OCI-LY7 (cell line): ENCODE results near the gene DHRSX. TPM values are rescaled to one million over a fixed set of nuclear protein-coding genes. Genes with fewer than 3 reads are reported as not detected.
"Not testable (repeated sequence)": the region's sequence is repeated elsewhere in the genome, so short reads cannot be mapped to it uniquely, and the experiment has no call there.

Experiments used
- BruUV-seq: library from RNA; stranded (reverse); fragments of 400-500 nt; replicated peaks from 2 replicates; lab custom pipeline; 2021; lab: Mats Ljungman, UMichigan
- CTCF ChIA-PET: fragments of 300-600 bp; sonication (Branson Sonifier 250); formaldehyde crosslinking; loops from one replicate; lab custom pipeline; 2022; ENCODE audit warnings: antibody characterized with exemption; ENCODE audit not compliant: unreplicated experiment; lab: Charles Lee
- POLR2A ChIA-PET: fragments of 300-600 bp; sonication (Branson Sonifier 250); formaldehyde crosslinking; loops from one replicate; lab custom pipeline; 2022; ENCODE audit warnings: antibody characterized with exemption; lab: Charles Lee
- DNase-seq: peaks from one replicate; pipeline ENCODE4 v3.0.0-alpha.2; 2015; ENCODE audit warnings: low spot score
- H2AFZ ChIP-seq: fragments of 200-600 bp; sonication (generic), shearing (Covaris generic); 2 replicates; pipeline ENCODE4 v1.6.1; 2014; ENCODE audit warnings: mild to moderate bottlenecking, antibody characterized with exemption, low read length, moderate library complexity
- H3K27ac ChIP-seq: fragments of 200-600 bp; sonication (generic); 2 replicates; pipeline ENCODE4 v1.5.1; 2014; ENCODE audit warnings: mixed run types, low read depth, mild to moderate bottlenecking, moderate library complexity, low read length, inconsistent platforms; ENCODE audit not compliant: poor library complexity, severe bottlenecking
- H3K36me3 ChIP-seq: fragments of 200-600 bp; sonication (generic); 2 replicates; pipeline ENCODE4 v1.6.1; 2014; ENCODE audit warnings: mild to moderate bottlenecking, antibody characterized with exemption, low read length, moderate library complexity, mixed read lengths; ENCODE audit not compliant: insufficient read depth
- H3K4me1 ChIP-seq: fragments of 200-600 bp; sonication (generic); 2 replicates; pipeline ENCODE4 v1.5.1; 2014; ENCODE audit warnings: mild to moderate bottlenecking, low read length; ENCODE audit not compliant: insufficient read depth, poor library complexity, severe bottlenecking
- H3K4me2 ChIP-seq: fragments of 200-600 bp; sonication (generic); 2 replicates; pipeline ENCODE4 v1.6.1; 2014; ENCODE audit warnings: mild to moderate bottlenecking, low read length
- H3K4me3 ChIP-seq: fragments of 200-600 bp; sonication (generic); 2 replicates; pipeline ENCODE4 v1.5.1; 2014; ENCODE audit warnings: mild to moderate bottlenecking, low read depth, low read length; ENCODE audit not compliant: poor library complexity, severe bottlenecking
- H3K79me2 ChIP-seq: fragments of 200-600 bp; sonication (generic); 2 replicates; pipeline ENCODE4 v1.6.1; 2016; ENCODE audit warnings: low read depth, mild to moderate bottlenecking, low read length, moderate library complexity, mixed read lengths; ENCODE audit not compliant: insufficient read depth
- H3K9me2 ChIP-seq: fragments of 200-600 bp; sonication (generic); 2 replicates; pipeline ENCODE4 v1.6.1; 2016; ENCODE audit warnings: mild to moderate bottlenecking, low read length, mixed read lengths; ENCODE audit not compliant: insufficient read depth
- H3K9me3 ChIP-seq: fragments of 200-600 bp; sonication (generic); 2 replicates; pipeline ENCODE4 v1.6.1; 2014; ENCODE audit warnings: mild to moderate bottlenecking, mixed run types, low read length, mixed read lengths
- H4K20me1 ChIP-seq: fragments of 200-600 bp; sonication (generic); 2 replicates; pipeline ENCODE4 v1.6.1; 2014; ENCODE audit warnings: mild to moderate bottlenecking, antibody characterized with exemption, low read length, moderate library complexity, mixed read lengths; ENCODE audit not compliant: insufficient read depth
- CTCF ChIP-seq: fragments of 200-600 bp; sonication (generic); conservative IDR thresholded peaks from 2 replicates; pipeline ENCODE4 v1.5.1; 2014; ENCODE audit warnings: mild to moderate bottlenecking, antibody characterized with exemption, low read length, moderate library complexity, mixed read lengths
- EZH2phosphoT487 ChIP-seq: fragments of 200-600 bp; sonication (generic); IDR thresholded peaks from 2 replicates; pipeline ENCODE4 v1.6.1; 2018; ENCODE audit warnings: low read depth, borderline replicate concordance, mild to moderate bottlenecking, mixed run types, antibody characterized with exemption, low read length, moderate library complexity, mixed read lengths
- intact Hi-C: fragments of 100-400 bp; cut with micrococcal nuclease; formaldehyde crosslinking; loops from one replicate; pipeline ENCODE4 v1.10.0; 2022; ENCODE audit not compliant: unreplicated experiment
- total RNA-seq, 2 experiments: library from RNA; depleted of rRNA in 1 of 2; stranded (reverse); fragments of >200 nt in 1 of 2; shearing (Covaris generic) in 1 of 2; gene quantifications; 2 replicates each; pipeline ENCODE4 v1.2.3, GENCODE V29; 2014 to 2022

Gene DHRSX
- total RNA-seq, 2 experiments from 2014 or later, result 25.2 to 30.9 TPM

GRCh38 chrX:2270783-2271182 lies 230.0 kb downstream of the DHRSX start:
- intact Hi-C loops, H3K4me1 ChIP-seq, H3K36me3 ChIP-seq, DNase-seq, H3K9me3 ChIP-seq, BruUV-seq, H2AFZ ChIP-seq, H3K27ac ChIP-seq, CTCF ChIA-PET, H3K4me3 ChIP-seq, H3K79me2 ChIP-seq, H3K4me2 ChIP-seq, H3K9me2 ChIP-seq, POLR2A ChIA-PET, H4K20me1 ChIP-seq: not testable (repeated sequence)

- H3K79me2 ChIP-seq, result no peaks in the 10 kb centered on the region
- intact Hi-C loops, result no loop called here
- H3K4me2 ChIP-seq, result no peak overlapping the region
Measured at GRCh38 chrX:2267890-2268289, 232.9 kb downstream of the DHRSX start.

GRCh38 chrX:2266445-2267349 lies 234.1 kb downstream of the DHRSX start:
- Histone ChIP-seq H3K9me3 (0 out of 2 replicates have a peak, but pooled peaks cover 5% of the 10 kb centered on the region), H3K9me2 (no peaks in the 10 kb centered on the region), H4K20me1 (no peaks in the 10 kb centered on the region), H3K36me3 (peaks cover 4% of the 10 kb centered on the region; the same call in 1 of the 2 replicates), H3K27ac (no peak overlapping the region), H3K4me2 (no peak overlapping the region), H2AFZ (no peak overlapping the region), H3K4me1 (no peaks in the 10 kb centered on the region), H3K4me3 (no peak overlapping the region), H3K79me2 (no peaks in the 10 kb centered on the region)
- ChIA-PET CTCF (no interaction called here), POLR2A (no interaction called here)
- intact Hi-C loops, result no loop called here
- no peak for DNase-seq
- TF ChIP-seq EZH2phosphoT487 (no peak), CTCF (no peak)
- BruUV-seq, result no TSS peak

More at GRCh38 chrX:2267890-2268289, 232.9 kb downstream of the DHRSX start:
- POLR2A ChIA-PET, result no interaction called here
- Histone ChIP-seq H4K20me1 (no peaks in the 10 kb centered on the region), H3K4me3 (no peak overlapping the region), H3K36me3 (peaks cover 4% of the 10 kb centered on the region; the same call in 1 of the 2 replicates), H3K27ac (no peak overlapping the region), H3K4me1 (no peaks in the 10 kb centered on the region), H3K9me2 (no peaks in the 10 kb centered on the region), H3K9me3 (0 out of 2 replicates have a peak, but pooled peaks cover 5% of the 10 kb centered on the region), H2AFZ (no peak overlapping the region)
- no peak for TF ChIP-seq CTCF
- TF ChIP-seq EZH2phosphoT487, result no peak
- DNase-seq, result no peak
- CTCF ChIA-PET, result no interaction called here
- BruUV-seq, result no TSS peak

- H3K27ac ChIP-seq, BruUV-seq, H3K9me3 ChIP-seq, H3K4me2 ChIP-seq, H3K9me2 ChIP-seq, H3K79me2 ChIP-seq, POLR2A ChIA-PET, H3K36me3 ChIP-seq, H2AFZ ChIP-seq, intact Hi-C loops, H3K4me3 ChIP-seq, H4K20me1 ChIP-seq, DNase-seq, CTCF ChIA-PET, H3K4me1 ChIP-seq: not testable (repeated sequence)
Measured at GRCh38 chrX:2265658-2266444, 234.9 kb downstream of the DHRSX start.
